NCI-H2196 treated with DMSO at 0.1 percent for 48 hours (cell line): ENCODE results near the gene NPB.
A peak's percentile ranks its signal among the peaks of the same experiment; 100 is the strongest.
"Not testable (repeated sequence)": the region's sequence is repeated elsewhere in the genome, so short reads cannot be mapped to it uniquely, and the experiment has no call there.

Source experiments
- DNase-seq: peaks from one replicate; lab custom pipeline; 2025; ENCODE audit not compliant: unreplicated experiment; lab: John Stamatoyannopoulos, UW

The NPB gene

DNA sequence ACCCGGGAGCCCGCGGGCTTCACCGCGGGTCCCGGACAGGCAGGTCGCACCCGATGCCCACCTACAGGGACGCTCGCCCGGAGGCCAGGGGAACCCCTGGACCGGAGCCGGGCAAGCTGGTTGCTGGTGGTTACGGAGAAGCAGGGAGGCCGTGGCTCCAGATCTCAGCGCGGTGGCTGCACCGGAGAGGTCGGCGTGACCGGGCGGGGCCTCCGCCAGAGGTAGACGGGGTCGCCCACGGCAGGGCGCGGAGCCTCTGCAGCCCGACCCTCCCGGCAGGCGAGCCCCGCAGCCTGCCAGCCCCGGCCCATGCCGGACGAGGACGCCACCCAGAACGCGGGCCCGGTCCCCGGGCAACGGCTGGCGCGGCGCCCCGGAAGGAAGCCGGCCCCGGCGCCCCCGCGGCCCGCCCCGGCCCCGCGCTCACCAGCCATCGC is 8.8 kb downstream of the NPB start:
- no peak for DNase-seq

DNA sequence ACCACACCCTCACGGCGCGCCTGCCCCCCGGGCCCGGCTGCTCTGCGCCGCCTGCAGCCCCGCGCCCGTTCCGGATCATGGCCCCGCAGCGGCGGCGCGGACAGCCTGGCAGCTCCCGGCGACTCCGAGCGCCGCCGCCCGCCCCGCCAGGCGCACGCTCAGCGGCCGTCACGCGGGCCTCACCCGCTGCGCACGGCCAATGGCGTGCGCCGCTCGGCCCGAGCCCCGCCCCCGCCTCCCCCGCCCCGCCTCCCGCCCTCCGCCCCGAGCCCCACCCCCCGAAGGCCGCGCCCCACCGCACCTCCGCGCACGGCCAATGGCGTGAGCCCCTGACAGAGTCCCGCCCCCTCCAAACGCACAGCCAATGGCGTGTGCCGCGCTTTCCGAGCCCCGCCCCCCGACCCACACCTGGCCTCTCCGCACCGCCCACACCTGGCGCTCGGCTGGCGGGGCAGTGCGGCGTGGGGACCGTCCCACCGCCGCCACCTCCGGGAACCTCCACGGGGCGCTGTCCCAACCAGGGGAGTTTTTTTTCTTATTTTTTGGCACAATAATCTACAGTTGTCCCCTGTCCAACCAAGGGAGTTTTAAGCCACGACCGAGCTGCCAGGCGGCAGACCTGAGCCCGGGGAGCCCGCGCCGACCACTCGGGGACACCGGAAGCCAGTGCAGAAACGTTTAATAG is 9.4 kb downstream of the NPB start, which contains the start of gene PCYT2:
Gene PCYT2 (minus strand): TSS at position 123 of the 685 bp plus-strand sequence. CDS start 44 bp downstream, at position 79.
- DNase-seq, result peak; percentile 92

DNA sequence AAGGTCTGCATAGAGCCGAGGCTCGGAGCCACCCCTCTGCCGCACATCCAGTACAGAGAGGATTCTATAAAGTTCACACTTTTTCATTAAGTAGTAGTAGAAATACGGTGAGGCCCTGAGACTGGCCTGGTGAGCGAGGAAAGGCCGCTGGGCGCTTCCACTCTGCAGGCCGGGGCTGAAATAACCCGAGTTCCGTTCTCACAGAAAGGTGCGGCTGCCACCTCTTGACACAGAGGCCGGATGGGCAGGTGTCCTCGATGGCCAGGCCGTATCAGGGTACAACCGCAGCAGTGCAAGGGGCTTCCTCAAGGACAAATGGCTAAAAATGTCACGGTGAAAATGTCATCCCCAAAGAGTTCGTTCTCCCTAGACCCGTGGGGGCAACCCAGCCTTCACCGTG is 9.9 kb downstream of the NPB start:
- no peak for DNase-seq

DNA sequence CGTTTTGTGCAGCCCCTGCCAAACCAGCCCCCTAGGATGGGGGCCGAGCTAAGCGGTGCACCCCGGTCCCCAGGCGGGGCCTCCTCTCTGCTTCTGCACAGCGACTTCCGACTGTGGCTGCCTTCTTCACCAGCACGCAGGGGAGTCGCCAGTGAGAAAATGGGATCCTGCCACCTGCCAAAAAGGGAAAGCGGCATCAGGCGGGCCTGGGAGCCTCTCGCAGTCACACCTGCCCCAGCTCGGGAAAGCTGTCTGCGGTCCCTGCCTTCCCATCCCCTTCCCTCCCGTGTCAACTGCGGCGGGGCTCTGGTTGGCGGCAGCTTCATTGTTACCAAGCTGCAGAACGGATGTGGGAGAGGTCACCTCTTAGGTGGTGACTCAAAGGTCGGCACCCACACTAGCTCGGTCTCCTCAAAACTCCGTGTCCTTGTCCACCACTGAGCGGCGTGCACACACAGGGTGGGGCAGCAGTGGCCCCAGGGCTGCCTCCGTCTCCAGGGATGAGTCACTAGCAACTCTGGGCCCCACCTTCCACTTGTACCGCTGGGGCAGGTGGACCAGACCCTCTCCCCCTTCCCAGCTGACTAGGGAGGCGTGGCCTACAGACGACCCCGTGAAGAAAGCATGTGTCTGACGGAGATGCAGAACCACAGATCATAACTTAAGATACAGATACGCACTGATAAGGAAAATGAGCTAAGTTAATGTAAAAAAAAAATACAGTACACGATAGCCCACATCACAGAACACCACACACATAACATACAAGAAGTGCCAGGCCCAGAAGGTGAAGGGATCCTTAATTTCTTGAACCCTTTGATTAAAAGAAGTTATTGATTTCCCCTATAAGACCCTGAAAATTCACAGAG is 10.6 kb downstream of the NPB start:
- no peak for DNase-seq

DNA sequence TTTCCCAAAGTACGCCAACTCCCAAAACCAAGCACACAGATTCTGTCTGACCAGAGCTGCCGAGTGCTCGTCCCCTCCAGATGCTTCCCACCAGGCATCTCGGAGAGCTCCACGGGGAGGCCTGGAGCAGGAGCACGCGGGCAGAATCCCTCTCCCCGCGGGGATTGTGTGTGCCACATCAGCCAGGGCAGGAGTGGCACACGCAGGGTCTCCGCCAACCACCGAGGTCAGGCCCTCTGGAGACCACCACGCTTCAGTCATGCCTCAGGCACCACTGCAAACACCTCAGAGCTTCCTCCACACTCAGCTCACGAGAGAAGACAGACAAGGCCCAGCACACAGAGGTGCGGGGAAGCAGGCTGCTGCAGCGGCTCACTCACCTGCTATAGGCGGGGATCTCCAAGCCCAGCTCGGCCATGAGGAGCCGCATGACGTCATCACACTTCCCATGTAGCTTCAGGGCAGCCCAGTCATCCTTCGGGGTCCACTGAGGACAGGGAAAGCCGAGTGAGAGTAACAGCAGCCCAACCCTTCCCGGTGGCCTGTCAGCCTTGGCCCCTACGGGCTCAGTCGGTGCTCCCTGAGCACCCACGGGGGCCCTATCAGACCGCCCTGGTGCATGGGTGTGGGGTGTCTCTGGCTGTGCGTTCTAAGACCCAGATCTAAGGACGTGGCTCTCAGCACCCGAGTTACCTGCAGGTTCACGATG is 11.5 kb downstream of the NPB start:
- no peak for DNase-seq

DNA sequence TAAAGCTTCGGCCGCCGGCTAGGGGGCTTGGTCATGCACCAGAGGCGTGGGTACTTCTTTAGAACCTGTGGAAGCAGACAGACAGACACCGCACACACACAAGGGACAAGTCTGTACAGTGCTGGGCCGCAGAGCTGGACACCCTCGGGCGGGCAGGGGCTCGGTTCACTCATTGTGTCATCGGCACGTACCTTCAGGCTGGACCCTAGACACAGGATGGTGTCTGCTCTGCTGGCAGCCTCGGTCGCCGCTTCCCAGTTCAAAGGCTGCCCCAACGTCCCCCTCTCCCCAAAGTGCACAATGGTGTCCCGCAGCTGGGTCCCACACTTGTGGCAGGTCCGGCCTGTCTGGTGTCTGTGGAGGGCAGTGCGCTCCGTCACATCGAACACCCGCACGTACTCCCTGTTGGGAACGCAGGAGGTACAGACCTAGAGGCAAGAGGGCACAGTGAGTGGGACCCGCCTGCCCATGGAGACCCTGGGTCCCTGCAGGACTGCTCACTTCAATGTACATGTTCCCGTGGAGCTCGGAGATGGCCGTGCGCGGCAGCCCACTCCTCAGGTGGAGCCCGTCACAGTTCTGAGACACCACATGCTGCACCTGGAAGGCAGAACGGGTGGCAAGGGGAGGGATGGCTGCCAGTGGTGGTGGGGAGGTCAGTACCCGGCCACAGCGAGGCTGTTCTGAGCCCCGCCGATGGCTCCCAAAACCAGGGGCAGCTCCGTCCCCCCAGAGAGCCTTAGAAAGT is 12.2 kb downstream of the NPB start:
- no peak for DNase-seq

DNA sequence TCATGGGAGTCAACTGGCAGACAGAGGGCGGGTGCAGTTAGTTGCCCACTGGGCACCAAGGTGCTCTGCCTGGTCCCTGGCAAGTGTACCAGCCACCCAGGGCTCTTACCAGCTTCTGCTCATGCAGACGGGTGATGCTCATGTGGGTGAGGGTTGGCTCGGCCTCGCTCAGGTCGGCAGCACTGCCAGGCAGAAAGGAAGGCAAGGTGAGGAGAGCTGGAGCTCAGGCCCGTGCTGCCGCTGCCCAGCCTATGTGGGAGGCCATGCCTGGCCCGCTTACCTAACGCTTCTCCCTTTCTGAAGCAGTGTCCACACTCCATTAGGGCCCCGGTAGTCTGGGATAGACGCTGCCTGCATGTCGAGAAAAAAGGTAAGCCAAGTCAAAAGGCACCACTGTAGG is 13.3 kb downstream of the NPB start:
- DNase-seq, result no peak

DNA sequence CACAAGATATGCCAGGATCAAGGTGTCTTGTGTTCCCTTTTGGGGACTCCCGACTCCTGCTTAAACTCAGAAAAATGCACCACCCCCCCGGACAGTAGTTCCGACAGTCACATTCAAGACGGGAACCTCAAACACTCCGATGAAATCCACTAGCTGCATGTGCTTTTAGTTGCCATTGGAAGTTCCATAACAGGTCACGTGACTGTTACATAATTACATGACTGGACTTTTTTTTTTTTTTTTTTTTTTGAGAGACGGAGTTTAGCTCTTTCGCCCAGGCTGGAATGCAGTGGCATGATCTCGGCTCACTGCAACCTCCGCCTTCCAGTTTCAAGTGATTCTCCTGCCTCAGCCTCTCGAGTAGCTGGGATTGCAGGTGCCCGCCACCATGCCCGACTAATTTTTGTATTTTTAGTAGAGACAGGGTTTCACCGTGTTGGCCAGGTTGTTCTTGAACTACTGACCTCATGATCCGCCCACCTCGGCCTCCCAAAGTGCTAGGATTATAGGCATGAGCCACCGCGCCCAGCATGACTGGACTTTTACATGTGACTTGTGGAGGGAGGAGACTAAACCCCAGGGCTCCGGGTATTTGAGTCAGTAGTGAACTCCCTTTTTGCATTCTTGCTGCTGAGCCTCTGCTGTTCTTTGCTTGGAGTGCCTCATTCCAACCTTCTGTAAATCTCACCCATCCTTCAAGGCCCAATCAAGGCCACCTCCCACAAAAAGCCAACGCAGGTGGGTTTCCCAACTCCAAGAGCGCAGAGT is 14.4 kb downstream of the NPB start:
- no peak for DNase-seq

DNA sequence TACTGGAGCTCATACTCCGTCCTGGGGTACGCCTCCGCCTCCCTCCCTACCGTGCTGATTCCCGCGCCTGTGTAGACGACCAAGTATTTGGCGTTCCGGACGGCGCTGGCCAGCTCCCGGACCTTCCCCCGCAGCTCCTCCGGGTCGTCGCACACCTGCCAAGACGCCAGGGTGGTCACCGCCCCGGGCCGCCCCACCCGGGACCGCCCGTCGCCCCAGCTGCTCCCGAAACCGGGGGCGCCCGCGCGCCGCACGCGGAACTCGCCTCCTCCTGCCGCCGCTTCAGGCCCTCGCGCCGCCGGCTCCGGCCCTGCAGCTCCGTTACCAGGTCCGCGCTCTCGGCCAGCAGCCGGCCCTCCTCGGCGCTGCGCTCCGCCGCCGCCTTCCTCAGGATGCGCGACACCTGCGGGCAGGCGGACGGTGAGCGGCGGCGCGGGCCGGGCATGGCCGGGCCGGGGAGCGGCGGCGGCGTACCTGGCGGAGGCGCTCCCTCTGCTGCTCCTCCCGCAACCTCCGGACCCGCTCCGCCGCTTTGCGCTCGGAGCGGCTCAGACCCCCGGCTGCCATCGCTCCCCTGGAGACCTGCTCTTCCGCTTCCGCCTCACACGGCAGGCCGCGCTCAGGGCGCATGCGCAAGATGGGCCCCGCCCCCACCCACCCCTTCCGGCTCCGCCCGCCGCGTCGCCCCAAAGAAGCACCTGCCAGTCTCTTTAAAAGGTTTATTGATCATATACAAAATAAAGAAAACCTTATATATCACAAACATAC is 15.7 kb downstream of the NPB start, which contains the start of gene SIRT7:
Gene SIRT7 (minus strand): TSS at position 612 of the 768 bp plus-strand sequence. CDS start 45 bp downstream, at position 567.
- DNase-seq, result peak; percentile 71

DNA sequence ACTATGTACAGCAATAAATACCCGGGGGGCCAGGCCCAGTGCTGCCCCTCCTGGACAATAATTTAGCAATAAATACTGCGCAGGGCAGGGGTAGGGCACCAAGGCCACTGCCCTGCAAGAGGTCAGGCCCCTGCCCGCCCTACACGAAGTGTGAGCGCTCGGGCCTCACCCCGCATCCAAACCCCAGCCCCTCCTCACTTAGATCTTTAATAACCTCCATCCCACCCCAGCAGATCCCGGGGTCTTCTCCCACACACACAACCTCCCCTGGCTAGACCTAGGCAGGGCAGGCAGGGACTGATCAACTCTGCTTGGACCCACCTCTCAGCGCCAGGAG is 16.3 kb downstream of the NPB start:
- not testable (repeated sequence) for DNase-seq

DNA sequence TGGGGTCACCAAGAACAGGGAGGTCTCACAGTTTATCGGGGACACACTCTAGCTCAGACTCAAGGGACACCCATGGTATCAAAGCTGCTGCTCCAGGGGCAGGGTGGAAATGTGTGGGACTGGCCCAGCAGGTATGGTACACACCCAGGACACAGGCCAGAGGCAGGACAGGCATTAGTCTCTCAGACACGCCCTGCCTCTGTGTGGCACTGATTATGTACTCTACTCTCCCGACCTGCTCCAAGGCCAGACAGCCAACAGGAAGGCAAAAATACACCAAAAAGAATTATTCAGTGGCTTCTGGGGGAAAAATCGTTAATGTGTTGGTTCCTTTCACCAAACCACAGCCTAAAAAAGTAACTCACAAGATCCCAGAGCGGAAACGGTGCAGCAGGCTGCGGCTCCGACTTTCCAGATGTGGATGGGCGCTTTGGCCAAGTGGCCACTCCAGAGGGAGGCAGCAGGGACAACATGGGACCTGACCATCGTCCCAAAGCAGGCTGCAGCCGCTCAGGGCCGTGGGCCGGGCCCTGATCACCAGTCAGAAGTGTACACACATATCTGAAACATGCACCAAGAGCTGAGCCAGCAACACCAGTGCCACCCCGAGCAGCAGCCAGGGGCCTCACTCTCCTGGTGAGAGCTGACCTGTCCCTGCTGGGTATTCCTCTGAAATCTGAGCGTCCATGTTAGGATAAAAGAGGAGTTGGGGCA is 17.0 kb downstream of the NPB start:
- no peak for DNase-seq

DNA sequence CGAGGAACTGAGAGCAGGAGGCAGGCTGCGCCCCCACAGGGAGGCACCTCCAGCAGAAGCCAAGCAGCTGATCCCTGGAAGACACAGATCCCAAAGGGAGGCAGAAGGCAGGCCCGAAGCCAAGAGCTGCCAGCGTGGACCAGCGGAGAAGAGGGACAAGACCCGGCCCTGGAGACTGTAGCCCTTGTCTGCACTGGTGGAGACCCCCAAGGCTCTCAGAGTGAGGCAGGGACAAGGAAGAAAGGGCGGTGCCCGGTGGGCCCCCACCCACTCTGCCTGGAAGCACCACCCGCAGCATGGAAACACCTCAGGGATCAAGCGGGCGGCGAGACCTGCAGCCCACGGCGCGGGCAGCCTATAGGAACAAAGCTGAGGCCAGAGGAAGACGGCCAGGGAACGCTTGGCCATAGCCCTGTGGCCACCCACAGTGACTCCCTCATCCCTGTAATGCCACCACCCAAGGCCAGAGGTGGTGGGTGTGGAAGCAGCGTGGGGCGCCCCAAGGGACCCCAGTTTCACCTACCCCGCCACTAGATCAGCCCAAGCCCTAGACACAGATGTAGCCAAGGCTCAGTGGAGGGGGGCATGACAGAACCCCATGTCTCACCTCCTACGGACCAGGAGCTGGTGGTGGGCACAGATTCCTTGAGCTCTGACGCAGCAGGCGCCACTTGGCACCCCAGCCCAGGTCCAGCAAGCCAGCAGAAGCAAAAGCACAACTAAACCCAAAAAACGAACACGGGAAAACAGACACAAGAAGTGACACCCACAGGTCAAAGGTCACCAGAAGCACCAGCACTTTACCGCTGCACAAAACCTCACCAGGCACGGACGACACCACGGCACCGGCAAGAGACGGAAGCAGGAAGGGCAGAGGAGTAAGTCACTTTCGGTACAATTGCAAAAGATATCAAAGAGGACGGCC is 18.8 kb downstream of the NPB start:
- no peak for DNase-seq

DNA sequence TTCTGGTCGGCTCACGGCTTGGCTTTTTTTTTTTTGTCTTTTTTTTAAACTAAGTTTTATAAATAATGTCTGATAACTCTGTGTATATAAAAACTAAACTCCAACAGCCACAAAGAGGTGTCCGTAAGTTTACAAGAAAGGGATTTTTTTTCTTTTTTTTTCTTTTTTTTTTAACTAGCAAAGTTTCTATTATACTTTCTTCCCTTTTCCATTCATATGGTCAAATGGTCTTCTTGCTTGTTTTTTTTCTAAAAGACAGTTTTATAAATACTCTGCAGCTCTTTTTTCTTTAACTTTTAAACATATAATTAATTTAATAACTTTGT is 19.5 kb downstream of the NPB start:
- no peak for DNase-seq

DNA sequence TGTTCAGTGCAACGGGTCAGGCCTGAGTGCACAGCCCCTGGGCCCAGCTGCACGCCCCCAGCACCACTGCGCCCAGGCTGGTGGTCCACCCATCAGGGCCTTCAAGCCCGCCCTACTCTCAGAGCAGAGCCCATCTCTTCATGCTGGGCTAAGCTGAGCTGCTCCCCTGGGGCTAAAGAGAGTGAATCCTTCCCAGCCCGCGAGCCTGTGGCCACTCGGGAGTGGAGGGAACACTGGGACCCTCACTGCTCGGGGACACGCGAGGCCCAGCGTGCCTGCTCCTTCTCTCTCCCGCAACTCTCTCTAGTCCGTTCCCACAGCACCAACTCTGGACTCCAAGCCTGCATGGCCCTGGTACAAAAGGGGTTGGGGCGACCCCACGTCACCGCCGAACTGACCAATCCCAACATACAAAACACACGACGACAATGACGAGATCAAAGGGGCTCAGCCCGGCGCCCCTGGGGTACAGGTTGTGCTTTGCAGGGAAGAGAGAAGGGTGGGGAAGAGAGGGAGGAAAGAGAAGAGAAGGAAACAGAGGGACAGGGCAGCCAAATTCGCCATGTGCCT is 20.0 kb downstream of the NPB start:
- DNase-seq, result no peak

DNA sequence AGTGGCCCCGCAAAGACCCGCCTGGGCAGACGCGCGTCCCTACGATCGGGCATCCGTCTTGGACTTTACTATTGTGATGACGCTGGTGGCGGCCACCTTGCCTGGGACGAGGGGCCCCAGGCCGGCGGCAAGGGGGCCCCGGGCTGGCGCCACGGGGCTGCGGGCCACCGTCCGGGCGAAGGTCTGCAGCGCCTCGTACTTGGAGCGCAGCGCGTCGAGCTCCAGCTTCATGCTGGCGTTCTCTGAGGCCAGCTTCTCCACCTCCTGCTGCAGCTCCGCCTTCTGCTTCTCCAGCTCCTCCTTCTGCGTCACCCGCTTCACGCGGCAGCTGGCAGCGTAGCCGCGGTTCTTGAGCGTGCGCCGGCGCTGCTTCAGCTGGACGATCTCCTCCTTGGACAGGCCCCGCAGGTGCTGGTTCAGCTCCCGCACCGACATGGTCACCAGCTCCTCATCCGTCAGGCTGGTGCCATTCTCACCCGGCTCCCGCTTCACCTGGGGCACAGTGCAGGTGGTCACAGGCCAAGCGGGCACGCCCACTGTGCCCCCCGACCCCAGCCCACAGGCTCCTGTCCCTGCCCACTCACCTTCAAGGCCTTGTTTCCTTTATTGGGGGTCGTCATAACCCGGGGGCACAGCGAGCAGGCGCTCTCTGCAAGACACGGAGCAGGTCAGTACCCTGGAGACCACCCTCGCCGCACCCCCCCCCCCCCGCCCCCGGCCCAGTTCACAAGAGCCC is 20.7 kb downstream of the NPB start:
- DNase-seq, result no peak

DNA sequence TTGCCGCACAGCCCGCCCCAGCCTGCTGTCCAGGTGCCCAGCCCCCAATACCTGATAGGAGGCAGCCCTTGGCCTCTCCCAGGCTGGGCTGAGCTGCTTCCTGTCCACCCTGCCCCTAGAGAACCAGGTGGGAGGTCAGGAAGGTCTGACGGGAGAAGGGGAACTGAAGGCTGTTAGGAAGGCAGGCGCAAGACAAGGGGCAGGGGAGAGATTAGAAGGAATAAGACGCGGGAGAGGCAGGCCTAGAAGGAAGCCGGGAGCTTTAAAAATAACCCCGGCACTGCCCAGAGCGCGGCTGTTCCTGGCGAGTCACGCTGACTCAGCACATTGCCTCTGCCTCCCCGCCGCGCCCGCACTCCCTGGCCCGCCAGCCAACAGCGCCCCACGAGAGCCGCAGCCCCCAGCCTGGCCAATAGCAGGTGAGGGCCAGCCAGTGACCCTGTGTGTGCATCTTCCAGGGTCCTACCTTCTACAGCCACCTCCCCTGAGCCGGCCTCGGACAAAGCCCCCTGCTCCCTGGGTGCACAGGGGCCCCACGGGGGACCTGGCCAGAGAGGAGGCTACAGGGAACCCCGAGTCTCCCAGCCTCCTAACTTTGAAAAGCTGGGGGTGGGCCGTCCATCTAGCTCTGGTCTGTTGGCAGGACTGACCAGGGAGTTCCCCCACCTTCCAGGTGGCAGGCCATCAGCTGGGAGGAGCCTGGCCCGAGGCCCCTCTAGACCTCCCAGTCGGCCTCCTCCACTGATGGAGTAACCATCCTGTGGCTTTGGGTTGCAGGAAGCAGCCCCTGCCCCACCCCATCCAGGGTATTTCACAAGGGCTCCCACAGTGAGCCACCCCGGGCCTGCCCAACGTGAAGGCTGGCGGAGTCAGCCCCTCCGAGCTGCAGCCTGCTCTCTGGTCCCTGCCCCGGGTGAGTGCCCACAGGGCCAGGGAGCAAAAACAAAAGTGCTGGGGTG is 21.5 kb downstream of the NPB start:
- DNase-seq, result no peak
